Body of pancreas (tissue), 4 donors: Measurements from ENCODE around the gene CTF1. TPM values are rescaled to one million over a fixed set of nuclear protein-coding genes. Genes with fewer than 3 reads are reported as not detected.
"Not testable (repeated sequence)": the region's sequence is repeated elsewhere in the genome, so short reads cannot be mapped to it uniquely, and the experiment has no call there.

Experiments
- ATAC-seq: fragments of 150-250 bp; one replicate; pipeline ENCODE4 v1.9.1; 2016
- DNase-seq, 4 donors: peaks; one replicate each; pipeline ENCODE4 v3.0.0-alpha.2; 2019
- H3K27ac ChIP-seq, 4 donors: fragments of 200-600 bp; sonication (generic); 1 replicate in 3 of 4; 2 replicates in 1 of 4; pipeline versions ENCODE4 v1.5.1 to v1.6.1; 2016 to 2019; ENCODE audit warnings: mild to moderate bottlenecking in 1 of 4, mixed read lengths in 1 of 4, moderate library complexity in 1 of 4
- H3K27me3 ChIP-seq, 2 donors: fragments of 200-600 bp; sonication (generic); one replicate each; pipeline ENCODE4 v1.6.0; 2016; ENCODE audit warnings: mild to moderate bottlenecking in 1 of 2
- H3K36me3 ChIP-seq, 2 donors: fragments of 200-600 bp; sonication (generic); replicated peaks in 1 of 2; 2 replicates each; pipeline ENCODE4 v1.5.1; 2016; ENCODE audit warnings: low read depth in 2 of 2; ENCODE audit not compliant: insufficient read depth in 1 of 2
- H3K4me1 ChIP-seq: fragments of 200-600 bp; sonication (generic); one replicate; pipeline ENCODE4 v1.6.0; 2016
- H3K4me3 ChIP-seq, 2 donors: fragments of 200-600 bp; sonication (generic); 1 replicate in 1 of 2; 2 replicates in 1 of 2; pipeline ENCODE4 v1.5.1; 2016 to 2019
- H3K9me3 ChIP-seq, 3 donors: fragments of 200-600 bp; sonication (generic); 1 replicate in 2 of 3; 2 replicates in 1 of 3; pipeline ENCODE4 v1.5.1; 2016
- POLR2A ChIP-seq, 3 donors: fragments of 450-650 bp; IDR thresholded peaks; one replicate each; pipeline ENCODE4 v1.6.1; 2016; ENCODE audit warnings: antibody characterized with exemption in 3 of 3, mild to moderate bottlenecking in 2 of 3
- WGBS, 2 donors: methylation state at CpG; one replicate each; pipeline ENCODE4 v1.1.5; 2017; 5-methylcytosine and 5-hydroxymethylcytosine counted together
- intact Hi-C: fragments of 100-400 bp; cut with DNase I; formaldehyde crosslinking; loops from one replicate; pipeline ENCODE4 v1.15.1; 2023
- total RNA-seq, 2 donors: library from RNA; depleted of rRNA; stranded (reverse); fragments of >200 nt; gene quantifications; one replicate each; pipeline ENCODE4 v1.1.0, GENCODE V29; 2016
- TF ChIP-seq, protein P1 (sequence below), 7 experiments: fragments of 450-650 bp in 4 of 7; fragments of 200-600 bp in 3 of 7; sonication (generic) in 3 of 7; IDR thresholded peaks; one replicate each; pipeline ENCODE4 v1.5.1; 2016 to 2019; ENCODE audit warnings: antibody characterized with exemption in 7 of 7

Gene CTF1
- total RNA-seq, 2 donors from 2014 or later, result 1.0 to 2.0 TPM

DNA sequence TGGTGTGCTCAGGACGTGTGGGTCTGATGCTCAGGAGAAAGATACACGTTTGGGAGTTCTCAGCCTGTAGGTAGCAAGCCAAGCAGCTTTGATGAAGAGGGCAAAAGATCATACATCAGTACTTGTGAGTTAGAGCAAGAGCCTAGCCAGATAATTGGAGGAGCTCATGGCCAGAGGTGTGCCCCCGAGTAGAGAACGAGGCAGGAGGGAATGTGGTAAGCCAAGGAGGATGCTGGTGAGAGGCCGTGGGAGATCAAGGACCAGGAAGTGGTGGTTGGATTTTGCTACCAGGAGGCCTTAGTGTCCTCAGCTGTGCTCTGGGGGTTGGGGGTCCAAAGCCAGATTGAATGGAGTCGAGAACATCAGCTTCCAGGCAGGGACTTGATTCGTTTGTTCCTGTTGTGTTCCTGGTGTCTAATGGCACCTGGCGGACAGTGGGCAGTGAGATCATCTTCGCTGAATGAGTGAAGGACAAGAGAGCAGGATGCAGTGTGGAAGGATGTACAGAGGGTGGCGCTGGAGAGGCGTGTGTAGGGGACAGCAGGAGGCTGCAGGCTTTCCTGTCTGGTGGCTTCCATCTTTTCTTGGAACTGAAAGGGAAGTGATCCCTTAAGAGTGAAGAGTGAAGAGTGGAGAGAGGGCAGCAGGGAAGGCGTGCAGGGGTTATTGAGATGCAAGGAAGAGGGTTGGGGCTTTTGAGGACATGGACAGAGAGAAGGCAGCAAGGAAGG lies 38.6 kb downstream of the CTF1 start:
- WGBS, 2 donors, result 50 to 54% methylated on average over 12 of the region's 12 CpGs
- Histone ChIP-seq H3K4me1 (no peaks in the 10 kb centered on the region), H3K36me3 (peaks cover 0 to 4% of the 10 kb centered on the region in 2 donors), H3K27me3 (no peaks in the 10 kb centered on the region), H3K4me3 (no peak overlapping the region), H3K27ac (no peak overlapping the region), H3K9me3 (no peaks in the 10 kb centered on the region)
- ATAC-seq (peak; percentile 55), DNase-seq (peak; percentile 40 to 55 (median 52))
- no peak for TF ChIP-seq POLR2A (IDR thresholded peaks at IDR 0.05)
- TF ChIP-seq, protein P1, sequence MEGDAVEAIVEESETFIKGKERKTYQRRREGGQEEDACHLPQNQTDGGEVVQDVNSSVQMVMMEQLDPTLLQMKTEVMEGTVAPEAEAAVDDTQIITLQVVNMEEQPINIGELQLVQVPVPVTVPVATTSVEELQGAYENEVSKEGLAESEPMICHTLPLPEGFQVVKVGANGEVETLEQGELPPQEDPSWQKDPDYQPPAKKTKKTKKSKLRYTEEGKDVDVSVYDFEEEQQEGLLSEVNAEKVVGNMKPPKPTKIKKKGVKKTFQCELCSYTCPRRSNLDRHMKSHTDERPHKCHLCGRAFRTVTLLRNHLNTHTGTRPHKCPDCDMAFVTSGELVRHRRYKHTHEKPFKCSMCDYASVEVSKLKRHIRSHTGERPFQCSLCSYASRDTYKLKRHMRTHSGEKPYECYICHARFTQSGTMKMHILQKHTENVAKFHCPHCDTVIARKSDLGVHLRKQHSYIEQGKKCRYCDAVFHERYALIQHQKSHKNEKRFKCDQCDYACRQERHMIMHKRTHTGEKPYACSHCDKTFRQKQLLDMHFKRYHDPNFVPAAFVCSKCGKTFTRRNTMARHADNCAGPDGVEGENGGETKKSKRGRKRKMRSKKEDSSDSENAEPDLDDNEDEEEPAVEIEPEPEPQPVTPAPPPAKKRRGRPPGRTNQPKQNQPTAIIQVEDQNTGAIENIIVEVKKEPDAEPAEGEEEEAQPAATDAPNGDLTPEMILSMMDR (IDR thresholded peaks at IDR 0.05), result peak in 5 of 7 experiments; percentile 24 to 54 (median 37)
- intact Hi-C loops, result no loop called here

DNA sequence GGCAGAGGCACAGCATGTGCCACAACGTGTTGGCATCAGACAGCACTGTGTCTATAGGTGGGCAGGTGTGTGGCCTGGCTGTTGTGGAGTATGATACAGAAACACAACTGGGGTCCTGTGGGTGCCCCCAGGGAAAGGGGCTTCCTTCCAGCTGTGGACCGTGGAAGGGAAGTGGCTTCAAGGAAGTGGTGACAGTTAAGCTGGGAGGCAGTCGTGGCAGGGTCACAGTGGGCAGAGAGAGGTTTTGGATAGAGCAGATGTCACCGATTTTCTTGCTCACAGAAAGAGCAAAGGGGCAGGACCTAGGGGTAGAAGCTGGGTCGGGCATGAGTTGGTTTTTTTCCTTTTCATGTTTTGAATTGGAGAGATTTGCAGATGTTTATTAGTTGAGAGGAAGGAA lies 41.3 kb downstream of the CTF1 start:
- WGBS, 2 donors, result 46 to 64% methylated on average over 5 of the region's 5 CpGs
- no peak overlapping the region for H3K27ac ChIP-seq
- no peak for ATAC-seq

DNA sequence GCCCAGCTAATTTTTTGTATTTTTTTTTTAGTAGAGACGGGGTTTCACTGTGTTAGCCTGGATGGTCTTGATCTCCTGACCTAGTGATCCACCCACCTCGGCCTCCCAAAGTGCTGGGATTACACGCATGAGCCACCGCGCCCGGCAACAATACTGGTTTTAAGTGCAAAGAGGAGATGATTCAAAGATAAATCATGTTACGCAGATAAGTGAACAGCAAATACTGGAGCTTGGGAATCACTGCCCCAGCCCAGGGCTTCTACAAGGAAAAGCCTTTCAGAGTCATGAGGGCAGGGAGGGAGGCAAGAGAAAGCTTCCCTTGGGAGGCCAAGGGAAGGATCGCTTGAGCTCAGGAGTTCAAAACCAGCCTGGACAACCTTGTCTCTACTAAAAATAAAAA lies 43.2 kb downstream of the CTF1 start:
- H3K4me3 ChIP-seq, H3K9me3 ChIP-seq, ATAC-seq, DNase-seq, H3K27me3 ChIP-seq, H3K27ac ChIP-seq, intact Hi-C loops, H3K36me3 ChIP-seq: not testable (repeated sequence)
- 93% methylated on average over 8 of the region's 8 CpGs for WGBS, 2 donors
- peaks cover 12% of the 10 kb centered on the region for H3K4me1 ChIP-seq

More for the DNA sequence above, 41.3 kb downstream of the CTF1 start:
- no peaks in the 10 kb centered on the region for H3K27me3 ChIP-seq
- intact Hi-C loops, result no loop called here
- H3K36me3 ChIP-seq, result no peaks in the 10 kb centered on the region
- no peak overlapping the region for H3K4me3 ChIP-seq
- TF ChIP-seq POLR2A (IDR thresholded peaks at IDR 0.05), result no peak
- TF ChIP-seq, protein P1 (IDR thresholded peaks at IDR 0.05), result no peak
- DNase-seq, result no peak
- peaks cover 12% of the 10 kb centered on the region for H3K4me1 ChIP-seq
- no peaks in the 10 kb centered on the region for H3K9me3 ChIP-seq

DNA sequence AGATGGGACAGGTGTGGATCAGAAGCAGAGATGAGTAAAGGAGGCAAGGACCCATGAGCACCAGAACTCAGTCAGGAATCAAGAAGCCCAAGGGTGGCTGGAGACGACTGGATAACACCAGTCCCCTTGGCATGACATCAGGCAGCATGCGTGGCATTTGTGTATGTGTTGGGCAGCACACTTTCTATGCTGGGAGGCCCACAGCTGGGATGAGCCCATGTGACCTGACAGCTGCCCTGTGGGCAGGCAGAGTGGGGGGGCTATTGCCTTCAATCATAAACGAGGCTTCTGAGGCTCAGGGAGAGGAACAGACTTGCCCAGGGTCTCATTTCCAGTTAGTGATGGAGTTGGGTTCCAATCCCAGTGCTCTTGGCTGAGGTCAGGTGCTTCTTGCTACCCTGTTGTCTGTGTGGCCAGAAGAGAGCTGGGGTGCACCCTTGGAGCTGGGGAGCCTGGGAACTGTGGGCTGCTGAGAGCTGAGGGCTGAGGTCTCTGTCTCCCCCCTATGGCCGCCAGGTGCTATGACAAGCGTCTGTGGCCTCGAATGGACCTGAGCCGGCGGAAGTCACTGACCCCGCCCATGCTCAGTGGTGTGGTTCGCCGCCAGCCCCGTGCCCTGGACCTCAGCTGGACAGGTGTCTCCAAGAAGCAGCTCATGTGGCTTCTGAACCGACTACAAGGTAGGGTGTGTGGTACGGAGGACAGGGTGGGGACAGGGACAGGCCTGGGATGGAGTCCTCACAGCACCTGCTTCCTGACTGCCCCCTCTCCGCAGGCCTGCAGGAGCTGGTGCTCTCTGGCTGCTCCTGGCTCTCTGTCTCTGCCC lies 45.4 kb downstream of the CTF1 start:
- no peaks in the 10 kb centered on the region for H3K9me3 ChIP-seq
- peak overlapping the region; percentile 2 to 55 (median 28) for H3K27ac ChIP-seq
- no peaks in the 10 kb centered on the region for H3K27me3 ChIP-seq
- ATAC-seq (peak; percentile 97), DNase-seq (peak; percentile 82 to 89 (median 88))
- no peak overlapping the region for H3K4me3 ChIP-seq
- peaks cover 12% of the 10 kb centered on the region for H3K4me1 ChIP-seq
- intact Hi-C loops, result no loop called here
- TF ChIP-seq POLR2A (IDR thresholded peaks at IDR 0.05), result no peak
- TF ChIP-seq, protein P1 (IDR thresholded peaks at IDR 0.05), result peak; percentile 72 to 92 (median 88)
- 10 to 80% methylated on average over 2 to 15 of the region's 15 CpGs for WGBS, 2 donors
- H3K36me3 ChIP-seq, result no peaks in the 10 kb centered on the region

DNA sequence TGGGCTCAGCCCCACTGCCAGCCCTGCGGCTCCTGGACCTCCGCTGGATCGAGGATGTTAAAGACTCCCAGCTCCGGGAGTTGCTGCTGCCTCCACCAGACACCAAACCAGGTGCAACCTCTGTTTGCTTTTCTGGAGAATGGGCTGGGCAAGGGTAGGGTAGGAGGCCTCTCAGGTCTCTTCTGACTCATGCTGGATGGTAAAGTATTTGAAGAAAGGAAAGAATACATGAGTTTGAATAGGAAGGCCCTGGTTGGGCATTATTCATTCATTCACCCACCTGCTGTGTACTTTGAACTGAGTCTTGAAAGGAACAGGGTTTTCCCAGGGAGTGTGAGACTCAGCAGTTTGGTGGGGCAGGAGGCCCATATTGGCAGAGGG lies 46.0 kb downstream of the CTF1 start:
- intact Hi-C loops, result no loop called here
- WGBS, 2 donors, result 39 to 60% methylated on average over 1 to 4 of the region's 4 CpGs
- Histone ChIP-seq H3K27me3 (no peaks in the 10 kb centered on the region), H3K36me3 (no peaks in the 10 kb centered on the region), H3K4me3 (no peak overlapping the region), H3K9me3 (no peaks in the 10 kb centered on the region), H3K27ac (peak overlapping the region; percentile 2 to 55 (median 28)), H3K4me1 (peaks cover 12% of the 10 kb centered on the region)
- TF ChIP-seq, protein P1 (IDR thresholded peaks at IDR 0.05), result no peak
- no peak for TF ChIP-seq POLR2A (IDR thresholded peaks at IDR 0.05)
- DNase-seq (no peak), ATAC-seq (no peak)
